ENCODE measurements around the gene MAN1A2.

Gene MAN1A2

DNA sequence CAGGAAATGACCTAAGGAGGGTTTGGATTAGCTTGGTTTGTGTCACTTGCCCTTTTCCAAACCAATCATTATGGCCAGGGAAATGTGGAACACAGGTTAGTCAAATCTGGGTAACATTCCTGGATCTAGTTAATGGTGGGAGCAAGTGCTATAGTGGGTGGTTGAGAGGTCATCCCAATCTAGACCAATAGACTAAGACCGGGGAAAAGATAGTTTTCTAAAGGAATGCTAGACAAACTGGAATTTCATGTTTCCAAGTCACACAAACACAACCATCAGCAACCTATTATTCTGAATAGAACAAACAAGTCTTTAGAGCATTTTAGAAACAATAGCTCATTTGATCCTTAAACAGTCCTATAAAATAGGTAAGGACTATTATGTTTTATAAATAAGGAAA is 4.3 kb upstream of the MAN1A2 start:
- no peak for DNase-seq

GRCh38 chr1:117363571-117364048 is 3.6 kb upstream of the MAN1A2 start:
- DNase-seq, result no peak

DNA sequence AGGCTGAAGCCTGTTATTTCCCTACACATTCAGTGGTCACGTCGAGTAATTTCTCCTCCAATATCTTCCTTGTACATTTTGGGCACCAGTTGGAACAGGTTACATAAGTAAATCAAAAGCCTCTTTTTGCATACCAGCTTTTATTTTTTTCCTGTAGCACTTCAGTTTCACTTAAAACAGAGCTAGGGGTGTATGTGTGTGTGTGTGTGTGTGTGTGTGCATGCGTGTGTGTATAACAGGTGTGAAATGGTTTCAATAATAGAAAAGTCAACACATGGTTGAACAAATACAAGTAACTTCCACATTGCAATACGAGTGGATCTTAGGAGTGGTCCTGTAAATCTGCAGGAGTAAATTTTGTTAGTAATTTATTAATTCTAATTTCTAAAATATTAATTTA is 3.0 kb upstream of the MAN1A2 start:
- DNase-seq, result no peak

- DNase-seq, result no peak
Observed at GRCh38 chr1:117365350-117366176, 1.7 kb upstream of the MAN1A2 start.

GRCh38 chr1:117366177-117367045 is 838 bp upstream of the MAN1A2 start:
- peak; percentile 88 for DNase-seq

GRCh38 chr1:117368116-117369108 is 1.2 kb downstream of the MAN1A2 start:
- DNase-seq, result peak; percentile 26

DNA sequence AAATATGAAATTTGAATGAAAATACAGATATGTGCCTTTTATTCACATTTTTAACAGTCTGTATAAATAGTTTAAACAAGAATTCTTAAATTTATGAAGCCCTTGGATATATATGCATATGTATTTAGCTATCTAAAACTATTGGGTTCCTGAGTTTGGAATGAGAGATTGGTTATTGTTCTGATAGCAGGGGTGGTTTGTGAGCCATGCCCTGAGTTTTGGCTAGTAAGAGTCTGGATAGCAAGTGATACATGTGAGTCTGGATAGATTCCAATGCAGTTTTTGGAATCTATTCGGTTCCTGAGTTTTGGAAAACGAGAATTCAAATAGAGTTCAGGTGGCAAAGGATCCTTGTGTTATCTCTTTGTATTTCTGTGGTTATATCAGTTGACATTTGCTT is 2.8 kb downstream of the MAN1A2 start:
- DNase-seq, result no peak

DNA sequence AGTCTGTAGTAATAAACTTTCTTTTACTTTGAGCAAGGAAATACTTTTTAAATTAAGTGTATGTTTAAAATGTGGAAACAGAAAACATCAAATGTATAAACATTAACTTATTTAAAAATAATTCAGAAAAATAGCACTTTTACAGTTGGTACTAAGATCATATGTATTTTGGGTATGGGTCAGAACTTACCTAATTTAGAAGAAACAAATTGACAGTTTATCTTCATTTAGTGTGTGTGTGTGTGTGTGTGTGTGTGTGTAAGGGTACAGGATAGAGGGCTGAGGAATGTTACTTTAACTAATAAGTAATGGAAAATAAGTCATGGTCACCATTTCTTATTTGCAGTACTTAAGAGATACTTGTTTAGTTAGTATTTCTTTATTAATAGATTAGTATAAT is 3.3 kb downstream of the MAN1A2 start:
- no peak for DNase-seq

- no peak for DNase-seq
Observed at GRCh38 chr1:117371441-117372151, 4.3 kb downstream of the MAN1A2 start.

DNA sequence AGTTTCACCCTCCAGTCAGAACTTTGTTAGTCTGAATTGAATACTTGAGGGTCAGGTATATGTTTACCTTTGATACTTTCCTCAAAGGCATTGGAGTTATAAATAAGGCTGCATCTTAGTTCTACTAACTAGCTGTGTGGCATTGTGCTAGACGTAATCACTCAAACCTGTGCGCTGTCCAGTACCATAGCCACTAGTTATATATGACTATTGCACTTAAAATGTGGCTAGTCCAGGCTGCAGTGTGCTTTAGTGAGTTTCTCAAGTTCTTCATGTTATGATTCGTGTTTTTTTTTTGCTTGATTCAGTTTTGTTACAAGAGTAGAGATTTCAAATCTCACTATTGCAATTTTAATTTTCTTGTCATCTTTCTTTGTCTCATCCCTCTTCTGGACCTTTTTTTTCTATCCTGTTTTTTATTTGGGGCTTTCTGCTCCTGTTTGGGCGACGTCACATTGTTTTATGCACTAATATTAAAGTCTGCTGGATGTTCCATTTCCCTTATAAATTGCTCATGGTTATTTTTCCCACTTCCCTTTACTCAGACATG is 5.7 kb downstream of the MAN1A2 start:
- no peak for DNase-seq

DNA sequence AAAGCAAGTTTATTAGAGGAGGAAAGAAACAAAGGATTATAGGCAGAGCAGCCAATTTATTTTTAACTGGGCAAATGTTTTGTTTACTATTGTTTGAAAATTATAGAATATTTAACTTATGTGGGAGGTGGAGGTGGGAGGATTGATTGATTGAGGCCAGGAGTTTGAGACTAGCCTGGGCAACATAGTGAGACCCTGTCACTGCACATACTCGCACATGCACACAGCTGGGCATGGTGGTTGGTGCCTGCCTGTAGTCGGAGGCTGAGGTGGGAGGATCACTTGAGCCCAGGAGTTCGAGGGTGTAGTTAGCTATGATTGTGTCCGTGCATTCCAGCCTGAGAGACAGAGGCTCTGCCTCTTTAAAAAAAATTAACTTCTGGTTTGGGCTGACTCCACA is 6.7 kb downstream of the MAN1A2 start:
- no peak for DNase-seq

GRCh38 chr1:117375327-117375726 is 8.1 kb downstream of the MAN1A2 start:
- no peak for DNase-seq

DNA sequence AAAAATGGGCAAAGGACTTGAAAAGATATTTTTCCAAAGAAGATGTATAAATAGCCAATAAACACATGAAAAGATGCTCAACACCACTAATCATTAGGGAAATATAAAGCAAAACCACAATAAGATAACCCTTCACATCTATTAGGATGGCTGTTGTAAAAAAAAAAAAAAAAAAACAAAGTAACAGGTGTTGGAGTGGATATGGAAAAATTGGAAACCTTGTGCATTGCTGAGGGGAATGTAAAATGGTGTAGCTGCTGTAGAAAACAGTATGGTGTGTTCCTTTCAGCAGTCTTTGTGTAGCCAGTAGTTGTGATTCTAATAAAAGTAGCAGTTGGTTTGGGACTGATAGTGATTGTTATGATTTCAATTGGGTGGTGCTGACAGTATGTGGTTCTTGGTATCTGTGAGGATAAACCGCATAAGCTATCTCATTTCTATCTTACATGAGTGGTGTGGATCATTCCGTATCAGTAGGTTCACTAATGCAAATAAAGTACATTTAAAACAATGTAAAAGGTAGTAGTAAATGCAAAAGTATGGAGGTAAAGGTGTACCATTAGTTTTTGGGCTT is 19.9 kb downstream of the MAN1A2 start:
- no peak for DNase-seq

- DNase-seq, result no peak
Observed at GRCh38 chr1:117388328-117388727, 21.1 kb downstream of the MAN1A2 start.

DNA sequence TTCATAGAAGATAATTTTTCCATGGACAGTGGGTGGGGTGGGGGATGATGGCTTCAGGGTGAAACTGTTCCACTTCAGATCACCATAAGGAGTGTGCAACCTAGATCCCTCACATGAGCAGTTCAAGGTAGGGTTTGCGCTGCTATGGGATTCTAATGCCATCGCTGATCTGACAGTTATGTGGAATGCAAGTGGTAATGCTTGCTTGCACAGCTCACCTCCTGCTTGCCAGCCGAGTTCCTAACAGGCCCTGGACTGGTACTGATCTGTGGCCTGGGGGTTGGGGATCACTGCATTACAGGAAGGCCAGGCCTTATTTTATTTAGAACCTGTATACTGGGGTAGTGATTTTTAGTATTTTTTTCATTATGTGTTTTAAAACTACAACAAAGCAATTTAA is 22.0 kb downstream of the MAN1A2 start:
- DNase-seq, result no peak

GRCh38 chr1:117389779-117390178 is 22.5 kb downstream of the MAN1A2 start:
- DNase-seq, result no peak

DNA sequence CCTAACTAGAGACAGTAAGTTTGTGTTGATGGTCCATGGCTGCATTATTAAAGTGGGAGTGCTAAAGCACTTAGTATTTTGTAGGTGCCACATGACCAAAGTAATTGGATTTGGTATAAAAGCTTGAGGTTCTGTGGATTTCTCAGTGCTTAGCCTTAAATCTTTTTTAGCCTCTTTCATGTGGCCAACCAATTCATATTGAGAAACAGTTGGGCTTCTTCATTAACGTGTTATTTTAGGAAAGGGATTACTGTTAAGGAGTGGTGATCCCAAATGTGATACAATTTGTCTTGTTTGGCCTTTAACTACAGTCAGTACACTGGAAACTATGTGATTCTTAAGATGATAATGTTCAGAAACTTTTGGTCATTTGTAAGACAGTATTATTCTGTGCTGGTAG is 25.5 kb downstream of the MAN1A2 start:
- no peak for DNase-seq

- DNase-seq, result no peak
Observed at GRCh38 chr1:117396074-117396473, 28.8 kb downstream of the MAN1A2 start.

DNA sequence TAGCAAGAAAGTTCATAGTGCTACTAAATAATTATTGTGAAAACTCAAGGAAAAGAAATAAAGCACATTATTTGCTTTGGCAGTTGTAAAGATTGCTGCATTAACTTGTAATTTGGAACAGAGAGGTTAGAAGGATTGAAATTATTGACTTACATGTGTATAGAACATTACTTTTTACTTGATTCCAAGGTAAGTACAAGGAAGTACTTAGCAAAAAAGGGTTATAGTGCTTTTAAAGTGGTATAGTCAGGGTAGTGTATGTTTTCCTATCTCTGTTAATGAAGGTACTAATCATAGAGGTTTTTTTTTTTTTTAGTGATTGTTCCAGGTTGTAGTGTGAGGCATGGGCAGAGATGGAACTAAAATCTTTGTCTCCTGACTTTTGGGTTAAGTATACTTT is 29.4 kb downstream of the MAN1A2 start:
- DNase-seq, result no peak

DNA sequence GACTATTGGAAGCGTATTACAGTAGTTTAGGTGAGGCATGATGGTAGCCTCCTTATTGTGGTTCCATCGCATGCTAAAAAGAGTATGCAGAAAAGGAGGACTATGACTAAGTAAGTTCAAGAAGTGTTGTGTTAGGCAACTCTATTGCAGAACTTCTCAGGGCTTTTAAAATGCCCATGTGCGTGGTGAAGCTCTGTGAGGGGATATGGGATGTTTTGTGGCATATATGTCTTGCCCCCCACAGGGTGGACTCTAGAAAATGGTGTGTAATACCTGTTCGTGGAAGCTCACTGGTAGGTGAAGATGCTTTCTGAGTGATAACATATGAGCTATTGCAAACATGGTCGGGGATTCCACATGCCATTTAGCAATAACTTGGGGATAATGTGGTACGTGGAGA is 31.7 kb downstream of the MAN1A2 start:
- DNase-seq, result no peak

GRCh38 chr1:117401761-117402160 is 34.5 kb downstream of the MAN1A2 start:
- DNase-seq, result no peak
